ENCODE data around the gene EPB41L1.

GRCh38 chr20:36120241-36120640, 34.3 kb upstream of the EPB41L1 start:
- TF ChIP-seq CTCF (IDR thresholded peaks at IDR 0.05) (no peak), POLR2A (IDR thresholded peaks at IDR 0.05) (no peak)

Measured in body of pancreas (tissue), 4 donors.